Activated CD4-positive, CD25-positive, alpha-beta regulatory T cell (primary cell): ENCODE measurements around the gene HPX.
A peak's percentile ranks its signal among the peaks of the same experiment; 100 is the strongest.

Source experiments
- DNase-seq, 4 experiments: peaks; one replicate each; lab custom pipeline; 2025; lab: John Stamatoyannopoulos, UW

The HPX gene

DNA sequence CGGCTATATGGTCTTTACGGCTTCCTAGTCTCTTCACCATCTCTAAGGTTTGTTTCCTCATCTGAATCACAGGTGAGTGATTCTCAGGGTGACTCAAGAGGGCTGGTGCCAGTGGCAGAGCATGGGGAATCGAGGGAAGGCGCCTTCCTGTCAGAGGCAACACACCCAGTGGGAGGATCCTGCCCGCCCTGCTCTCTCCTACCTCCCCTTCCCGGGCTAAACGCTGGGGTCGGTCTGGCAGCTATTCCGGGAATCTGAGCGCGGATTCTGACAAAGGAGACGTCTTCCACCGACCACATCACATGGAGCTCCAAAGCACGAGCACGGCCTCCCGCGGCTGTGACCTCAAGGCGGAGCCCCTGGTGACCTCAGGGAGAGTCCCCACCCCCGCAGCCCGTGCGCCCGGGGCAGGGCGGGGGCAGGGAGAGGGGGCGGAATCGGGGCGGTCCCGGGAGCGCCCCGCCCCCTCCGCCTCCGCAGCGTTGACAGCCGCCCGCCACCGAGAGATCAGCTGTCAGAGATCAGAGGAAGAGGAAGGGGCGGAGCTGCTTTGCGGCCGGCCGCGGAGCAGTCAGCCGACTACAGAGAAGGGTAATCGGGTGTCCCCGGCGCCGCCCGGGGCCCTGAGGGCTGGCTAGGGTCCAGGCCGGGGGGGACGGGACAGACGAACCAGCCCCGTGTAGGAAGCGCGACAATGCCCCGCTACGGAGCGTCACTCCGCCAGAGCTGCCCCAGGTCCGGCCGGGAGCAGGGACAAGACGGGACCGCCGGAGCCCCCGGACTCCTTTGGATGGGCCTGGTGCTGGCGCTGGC lies 50.7 kb downstream of the HPX start, which contains the start of gene SMPD1:
Gene SMPD1 (plus strand): TSS at position 570 of the 813 bp plus-strand sequence. CDS start 125 bp downstream, at position 695.
- peak; percentile 86 to 90 (median 90) for DNase-seq

DNA sequence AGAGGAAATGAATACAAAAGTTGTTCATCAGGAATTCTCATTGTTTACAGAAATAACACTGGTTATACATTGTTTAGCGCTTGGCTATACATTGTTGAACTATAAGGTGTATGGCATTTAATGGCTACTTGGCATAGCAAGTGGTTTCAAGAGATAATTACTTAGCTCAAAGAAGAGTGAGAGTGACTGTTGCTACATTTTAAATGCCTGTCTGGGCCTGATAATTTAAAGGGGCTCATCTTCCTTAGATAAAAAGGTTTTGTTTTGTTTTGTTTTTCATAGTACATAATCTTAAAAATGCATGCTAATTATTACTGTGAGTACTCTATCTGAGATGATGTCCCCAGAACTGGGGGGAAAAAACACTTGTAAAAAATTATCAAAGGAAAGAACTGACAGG lies 52.0 kb downstream of the HPX start:
- DNase-seq: no peak

DNA sequence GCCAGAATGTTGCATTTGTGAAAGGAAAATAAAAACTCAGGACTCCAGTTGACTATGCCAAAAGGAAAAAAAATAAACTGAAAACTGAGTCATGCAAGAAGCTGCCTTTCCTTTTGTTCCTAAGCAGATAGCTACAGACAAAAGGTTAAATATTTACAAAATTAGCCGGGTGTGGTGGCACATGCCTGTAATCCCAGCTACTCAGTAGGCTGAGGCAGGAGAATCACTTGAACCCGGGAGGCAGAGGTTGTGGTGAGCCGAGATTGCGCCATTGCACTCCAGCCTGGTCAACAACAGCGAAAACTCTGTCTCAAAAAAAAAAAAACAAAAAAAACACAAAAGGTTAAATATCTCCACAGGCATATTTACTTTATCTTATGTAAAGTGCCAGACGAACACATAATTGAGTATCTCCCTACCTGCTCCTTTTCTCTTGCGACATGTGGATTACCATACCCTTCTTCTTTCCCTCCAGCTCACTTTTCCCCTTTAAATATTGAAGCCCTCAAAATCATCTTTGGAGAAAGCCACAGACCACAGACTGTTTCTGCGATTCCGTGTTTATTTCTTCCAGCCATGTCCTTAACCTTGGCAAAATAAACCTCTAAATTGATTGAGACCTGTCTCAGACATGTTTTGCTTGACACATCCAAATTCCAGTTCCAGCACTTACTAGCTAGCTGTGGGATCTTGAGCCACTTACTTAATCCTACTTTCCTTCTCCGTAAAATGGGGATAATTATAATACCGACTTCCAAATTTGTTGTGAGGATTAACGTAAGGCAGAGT lies 52.8 kb downstream of the HPX start:
- DNase-seq: no peak

DNA sequence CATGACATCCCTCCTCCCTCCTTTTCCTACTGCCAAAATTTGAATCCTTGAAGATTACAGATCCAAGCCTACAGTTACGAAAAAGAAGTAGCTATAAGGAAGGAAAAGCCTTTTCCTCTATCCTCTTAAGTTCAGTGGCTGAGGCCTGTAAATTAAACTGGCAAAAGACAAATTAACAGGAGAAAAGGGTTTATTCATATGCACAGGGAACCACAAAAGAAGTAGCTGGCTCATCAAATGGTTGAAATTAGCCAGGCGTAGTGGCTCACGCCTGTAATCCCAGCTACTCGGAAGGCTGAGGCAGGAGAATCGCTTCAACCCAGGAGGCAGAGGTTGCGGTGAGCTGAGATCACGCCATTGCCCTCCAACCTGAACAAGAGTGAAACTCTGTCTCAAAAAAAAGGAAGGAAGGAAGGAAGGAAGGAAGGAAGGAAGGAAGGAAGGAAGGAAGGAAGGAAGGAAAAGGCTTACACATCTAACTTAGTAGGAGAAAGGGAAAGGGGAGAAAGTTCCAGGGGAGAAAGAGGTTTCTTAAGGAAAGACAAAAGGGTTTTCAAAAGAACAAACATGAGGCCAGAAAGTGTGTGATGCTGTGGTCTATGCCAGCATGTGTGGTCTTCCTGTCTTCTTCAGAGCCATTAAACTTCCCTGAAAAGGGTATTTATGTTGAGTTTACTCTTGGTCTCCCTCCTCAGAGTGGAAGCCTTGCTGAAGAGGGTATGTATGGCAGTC lies 55.6 kb downstream of the HPX start:
- no peak for DNase-seq
